GM10847 (cell line): ENCODE results near the gene RGS14.

Experiments used
- POLR2A ChIP-seq: IDR thresholded peaks from 2 replicates; pipeline ENCODE4 v1.6.1; 2011; ENCODE audit not compliant: insufficient read length; ENCODE audit errors: extremely low read depth

Gene RGS14

GRCh38 chr5:177334781-177335700 lies 22.7 kb upstream of the RGS14 start:
- no peak for TF ChIP-seq POLR2A

- no peak for TF ChIP-seq POLR2A
These were observed 22.0 kb upstream of the RGS14 start for GRCh38 chr5:177335701-177336065.

GRCh38 chr5:177336112-177336511 lies 21.6 kb upstream of the RGS14 start:
- no peak for TF ChIP-seq POLR2A

- no peak for TF ChIP-seq POLR2A
These were observed 20.9 kb upstream of the RGS14 start for GRCh38 chr5:177336603-177337494.

GRCh38 chr5:177338251-177339106 lies 19.2 kb upstream of the RGS14 start:
- TF ChIP-seq POLR2A = no peak

GRCh38 chr5:177339107-177339638 lies 18.6 kb upstream of the RGS14 start:
- TF ChIP-seq POLR2A = no peak

- no peak for TF ChIP-seq POLR2A
These were observed 13.9 kb upstream of the RGS14 start for GRCh38 chr5:177343777-177344176.

- no peak for TF ChIP-seq POLR2A
These were observed 12.8 kb upstream of the RGS14 start for GRCh38 chr5:177344891-177345290.

GRCh38 chr5:177346820-177347219 lies 10.9 kb upstream of the RGS14 start:
- TF ChIP-seq POLR2A = no peak

GRCh38 chr5:177347699-177348098 lies 10.0 kb upstream of the RGS14 start:
- no peak for TF ChIP-seq POLR2A

GRCh38 chr5:177349362-177349647 lies 8.4 kb upstream of the RGS14 start:
- no peak for TF ChIP-seq POLR2A

- no peak for TF ChIP-seq POLR2A
These were observed 8.0 kb upstream of the RGS14 start for GRCh38 chr5:177349762-177350161.

GRCh38 chr5:177350776-177351391 lies 6.8 kb upstream of the RGS14 start:
- no peak for TF ChIP-seq POLR2A

GRCh38 chr5:177351392-177352329 lies 6.1 kb upstream of the RGS14 start, which contains the start of gene LMAN2:
LMAN2 (minus strand) TSS chr5:177351668; CDS start chr5:177351647, 21 bp downstream.
- TF ChIP-seq POLR2A = peak; percentile 78

GRCh38 chr5:177353093-177353492 lies 4.6 kb upstream of the RGS14 start:
- TF ChIP-seq POLR2A = no peak
